Astrocyte of the cerebellum (primary cell): ENCODE data around the gene CZIB.

Experiments
- DNase-seq: peaks from one replicate; pipeline ENCODE4 v3.0.0-alpha.2; 2011; ENCODE audit warnings: low read depth
- H3K4me3 ChIP-seq: 2 replicates; pipeline ENCODE4 v1.5.1; 2011; ENCODE audit warnings: mild to moderate bottlenecking, low read depth, low read length, moderate library complexity
- in situ Hi-C: cut with HindIII; loops from 2 replicates; pipeline ENCODE4 v1.10.0; 2017; ENCODE audit warnings: low sequenced_read_pairs
- TF ChIP-seq, protein P1 (sequence below): IDR thresholded peaks from 2 replicates; pipeline ENCODE4 v1.5.1; 2012; ENCODE audit warnings: low read length, low read depth, moderate library complexity, mild to moderate bottlenecking; ENCODE audit errors: missing control alignments

The CZIB gene

DNA sequence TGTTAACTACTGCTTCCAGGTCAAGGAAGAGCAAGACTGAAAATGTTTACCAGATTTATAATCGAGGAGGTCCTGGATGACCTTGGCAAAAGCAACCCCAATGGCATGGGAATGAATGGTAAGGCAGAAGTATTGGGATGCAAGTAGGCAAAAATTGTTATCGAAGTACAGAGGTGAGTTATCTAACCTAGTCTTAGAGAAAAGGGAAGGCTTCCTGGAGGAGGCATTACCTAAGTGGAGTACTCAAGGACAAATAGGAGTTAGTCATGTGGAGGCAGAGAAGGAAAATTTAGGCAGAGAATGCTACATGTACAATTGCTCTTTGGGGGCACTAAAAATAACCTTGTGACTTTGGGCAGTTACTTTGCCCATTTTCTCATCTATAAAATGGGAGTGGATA lies 21.4 kb upstream of the CZIB start:
- in situ Hi-C loops: no loop called here
- no peak overlapping the region for H3K4me3 ChIP-seq
- TF ChIP-seq, protein P1, sequence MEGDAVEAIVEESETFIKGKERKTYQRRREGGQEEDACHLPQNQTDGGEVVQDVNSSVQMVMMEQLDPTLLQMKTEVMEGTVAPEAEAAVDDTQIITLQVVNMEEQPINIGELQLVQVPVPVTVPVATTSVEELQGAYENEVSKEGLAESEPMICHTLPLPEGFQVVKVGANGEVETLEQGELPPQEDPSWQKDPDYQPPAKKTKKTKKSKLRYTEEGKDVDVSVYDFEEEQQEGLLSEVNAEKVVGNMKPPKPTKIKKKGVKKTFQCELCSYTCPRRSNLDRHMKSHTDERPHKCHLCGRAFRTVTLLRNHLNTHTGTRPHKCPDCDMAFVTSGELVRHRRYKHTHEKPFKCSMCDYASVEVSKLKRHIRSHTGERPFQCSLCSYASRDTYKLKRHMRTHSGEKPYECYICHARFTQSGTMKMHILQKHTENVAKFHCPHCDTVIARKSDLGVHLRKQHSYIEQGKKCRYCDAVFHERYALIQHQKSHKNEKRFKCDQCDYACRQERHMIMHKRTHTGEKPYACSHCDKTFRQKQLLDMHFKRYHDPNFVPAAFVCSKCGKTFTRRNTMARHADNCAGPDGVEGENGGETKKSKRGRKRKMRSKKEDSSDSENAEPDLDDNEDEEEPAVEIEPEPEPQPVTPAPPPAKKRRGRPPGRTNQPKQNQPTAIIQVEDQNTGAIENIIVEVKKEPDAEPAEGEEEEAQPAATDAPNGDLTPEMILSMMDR: no peak
- no peak for DNase-seq

DNA sequence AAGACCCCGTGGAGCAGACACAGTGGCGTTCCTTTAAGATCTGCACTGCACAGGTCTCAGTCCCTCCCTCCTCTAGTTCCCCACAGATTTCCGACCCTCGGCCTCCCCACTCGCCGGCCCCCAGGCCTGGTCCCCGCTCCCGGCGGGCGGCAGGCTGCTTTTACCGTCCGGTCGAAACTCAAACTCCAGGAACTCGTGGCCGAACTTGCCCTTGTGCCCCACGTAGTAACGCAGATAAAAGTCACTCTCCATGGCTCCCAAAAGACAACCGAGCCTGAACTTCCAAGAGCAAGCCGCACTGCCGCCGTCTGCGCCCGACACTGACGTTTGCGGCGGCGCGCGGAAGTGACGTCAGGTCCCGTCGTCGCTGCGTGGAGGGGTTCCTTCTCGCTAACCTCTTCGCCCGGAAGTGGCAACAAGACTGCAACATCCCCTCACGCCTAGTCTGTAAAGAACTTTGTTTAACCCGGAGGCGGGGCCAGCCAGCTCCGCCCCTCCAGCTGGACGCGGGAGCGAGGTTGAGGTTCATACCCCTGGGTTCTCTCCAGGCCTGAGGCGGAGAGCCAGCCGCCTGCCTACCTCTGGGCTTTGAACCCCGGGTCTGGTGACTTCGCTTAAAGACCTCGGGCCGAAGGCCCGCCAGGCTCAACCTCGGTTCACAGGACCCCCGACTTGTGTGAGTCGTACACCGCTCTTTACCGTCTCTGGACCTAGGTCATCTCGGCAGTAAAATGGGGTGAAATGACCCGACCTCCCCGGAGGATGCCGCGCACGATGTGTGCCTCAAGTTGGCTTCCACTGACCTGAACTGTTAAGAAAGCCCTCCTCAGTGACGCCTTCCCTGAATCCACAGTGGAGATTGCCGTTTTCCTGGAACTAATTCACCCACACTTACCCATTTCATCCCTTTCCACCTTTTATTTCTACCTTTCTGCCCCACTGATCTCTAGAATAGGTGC lies 18.0 kb upstream of the CZIB start, which contains the start of gene MAGOH:
Gene MAGOH, minus strand, starts transcription at position 322 of the 959 bp plus-strand sequence. Its CDS starts 70 bp downstream, at position 252.
- H3K4me3 ChIP-seq: peak within 1 kb of the TSS; percentile 89
- TF ChIP-seq, protein P1: no peak
- DNase-seq: peak; percentile 83
- in situ Hi-C loops: no loop called here

DNA sequence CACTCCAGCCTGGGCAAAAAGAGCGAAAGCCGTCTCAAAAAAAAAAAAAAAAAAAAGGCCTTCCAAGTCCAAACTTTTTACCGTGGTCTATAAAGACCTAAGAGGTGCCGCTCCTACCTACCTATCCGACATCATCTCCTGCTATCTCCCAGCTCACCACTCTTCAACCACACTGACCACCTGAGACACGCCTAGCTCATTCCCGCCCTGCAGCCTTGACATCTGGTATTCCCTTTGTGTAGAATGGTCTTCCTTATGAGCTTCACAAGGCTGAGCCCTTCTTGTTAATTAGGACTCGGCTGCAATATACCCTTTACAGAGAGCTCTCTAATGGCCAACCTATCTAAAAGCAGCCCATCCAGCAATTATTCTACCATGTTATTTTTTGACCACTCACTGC lies 17.2 kb upstream of the CZIB start:
- peak overlapping the region; percentile 89 for H3K4me3 ChIP-seq
- in situ Hi-C loops: no loop called here
- DNase-seq: no peak
- TF ChIP-seq, protein P1: no peak

DNA sequence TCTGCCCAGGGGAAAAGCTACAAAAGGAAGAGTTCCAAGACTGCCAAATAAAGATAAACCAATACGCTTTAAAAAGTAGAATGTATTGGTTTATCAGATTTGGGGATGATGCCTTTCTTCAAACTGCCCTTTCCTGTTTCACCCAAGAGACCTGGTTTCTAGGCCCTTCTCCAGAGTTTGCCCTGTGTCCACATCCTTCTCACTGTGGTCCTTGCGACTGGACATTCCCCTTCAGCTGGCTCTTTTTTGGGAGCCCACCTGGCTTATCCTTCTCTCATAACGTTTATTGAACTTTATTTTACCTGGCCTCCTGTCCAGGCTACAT lies 490 bp upstream of the CZIB start:
- H3K4me3 ChIP-seq: peak overlapping the region; percentile 84
- TF ChIP-seq, protein P1: no peak
- no peak for DNase-seq
- in situ Hi-C loops: no loop called here

DNA sequence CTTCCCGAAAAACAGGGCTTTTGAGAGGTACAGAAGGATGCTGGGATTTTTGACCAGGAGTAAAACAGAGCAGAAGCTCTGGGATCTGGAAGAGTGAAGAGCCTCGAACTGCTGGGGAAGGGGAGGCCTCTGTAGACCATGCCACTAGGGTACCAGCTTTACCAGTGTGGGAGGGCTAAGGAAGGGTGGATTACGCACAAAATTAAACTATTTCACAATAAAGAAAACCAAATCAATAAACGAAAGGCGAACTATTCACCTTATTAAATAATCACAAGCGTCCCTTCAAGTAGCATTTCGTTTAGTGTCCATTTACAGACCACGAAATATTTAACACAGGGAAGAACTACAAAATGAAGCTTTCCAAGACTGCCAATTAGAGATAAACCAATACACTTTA lies 723 bp downstream of the CZIB start:
- no peak for DNase-seq
- in situ Hi-C loops: no loop called here
- TF ChIP-seq, protein P1: no peak
- peak overlapping the region; percentile 84 for H3K4me3 ChIP-seq

DNA sequence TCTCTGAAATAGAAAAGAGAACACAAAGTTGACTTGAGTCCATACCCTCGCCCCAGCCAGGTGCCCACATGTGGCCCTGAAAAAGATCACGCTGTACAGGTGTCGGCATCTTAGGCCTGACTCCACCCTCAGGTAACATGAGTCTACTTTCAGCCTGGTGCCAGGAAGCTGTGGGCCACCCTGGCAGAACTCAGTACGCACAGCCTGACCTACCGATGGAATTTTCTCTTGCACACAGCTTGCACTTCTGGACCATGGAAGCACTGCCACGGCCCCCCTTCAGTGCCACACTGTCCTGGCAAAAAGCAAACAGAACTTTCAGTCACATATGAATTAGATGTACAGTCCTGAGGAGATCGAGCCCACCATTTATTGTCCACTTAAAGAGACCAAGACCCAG lies 2.2 kb downstream of the CZIB start:
- no peak overlapping the region for H3K4me3 ChIP-seq
- TF ChIP-seq, protein P1: no peak
- DNase-seq: no peak
- in situ Hi-C loops: no loop called here
